ENCODE results near the gene SH3PXD2B. TPM values are rescaled to one million over a fixed set of nuclear protein-coding genes. Genes with fewer than 3 reads are reported as not detected.

Gene SH3PXD2B
- total and polyA plus RNA-seq, 2 of the 4 experiments (the other 2 are of a cell fraction) = 8.2 to 14.4 TPM

DNA sequence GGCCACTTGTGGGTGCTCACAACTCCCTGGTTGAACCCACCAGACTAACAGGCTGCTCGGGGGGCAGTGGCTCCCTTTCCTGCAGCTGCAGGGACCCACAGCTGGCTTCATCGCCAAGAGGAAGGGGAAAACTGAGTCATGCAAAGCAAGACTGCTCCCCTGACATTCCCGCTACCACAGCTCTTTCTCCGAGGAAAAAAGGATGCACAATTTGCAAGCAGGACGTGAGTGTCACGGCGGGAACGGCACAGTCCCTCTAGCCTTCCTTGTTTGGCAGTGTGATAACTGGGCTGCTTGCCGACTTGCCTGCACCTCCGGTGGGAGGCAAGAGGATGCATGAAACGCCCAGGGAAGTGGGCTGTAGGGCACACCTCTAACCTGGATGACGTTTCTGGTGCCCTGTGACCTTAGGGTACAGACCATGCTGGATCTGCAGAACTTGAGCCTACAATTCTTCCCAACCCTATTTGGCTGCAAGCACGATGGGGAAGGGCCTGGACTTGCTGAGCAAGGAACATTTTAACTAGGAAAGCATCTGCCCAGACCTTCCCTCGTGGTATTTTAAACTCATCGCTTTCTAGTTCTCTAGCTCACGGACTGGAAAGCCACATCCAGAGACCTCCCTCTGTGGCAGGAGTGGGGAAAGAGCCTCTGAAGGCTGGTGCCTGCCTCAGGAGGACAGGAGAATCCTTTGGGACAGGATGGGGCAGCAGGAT is 7.8 kb downstream of the SH3PXD2B start:
- no peak for DNase-seq
- 61% methylated on average over 3 of the region's 16 CpGs; no CpG with 5 or more reads in 1 of the 2 experiments for WGBS, 2 experiments (ENCODE audit: extremely low coverage in 2 of 2, insufficient read length in 1 of 2)

More for the DNA sequence above, 7.8 kb downstream of the SH3PXD2B start:
- Histone ChIP-seq H3K4me1 (ENCODE audit: control insufficient read depth, insufficient read depth, low read length) (peaks cover 27% of the 10 kb centered on the region), H3K18ac (ENCODE audit: low read depth, low read length) (no peak overlapping the region), H4K5ac (ENCODE audit: low read depth, low read length) (no peak overlapping the region), H3K9me1 (ENCODE audit: insufficient read depth, low read length) (peaks cover 19% of the 10 kb centered on the region), H4K8ac (ENCODE audit: low read depth in 2 of 2, low read length in 2 of 2) (no peak overlapping the region), H2AK9ac (replicated peaks; ENCODE audit: low read depth, low read length, poor library complexity) (no peak overlapping the region), H2BK5ac (ENCODE audit: low read depth, low read length, poor library complexity, severe bottlenecking) (no peak overlapping the region), H4K20me1 (ENCODE audit: insufficient read depth, low read length) (peaks cover 99% of the 10 kb centered on the region), H2BK15ac (ENCODE audit: low read depth, low read length) (no peak overlapping the region), H3K4ac (ENCODE audit: low read depth, low read length) (no peak overlapping the region), H3K27ac (ENCODE audit: insufficient read depth, low read length) (no peak overlapping the region), H3K4me3 (ENCODE audit: insufficient read depth, low read depth, low read length) (no peak overlapping the region), H3K23ac (ENCODE audit: low read depth, low read length) (no peak overlapping the region; the same call in 1 of the 2 replicates), H2AFZ (replicated peaks; ENCODE audit: low read length, poor library complexity) (no peak overlapping the region), H3K14ac (replicated peaks; ENCODE audit: low read depth, low read length) (no peak overlapping the region), H3K9ac (ENCODE audit: low read depth, low read length) (no peak overlapping the region), H3K9me3 (ENCODE audit: control insufficient read depth, insufficient read depth, low read length) (no peaks in the 10 kb centered on the region), H2BK20ac (ENCODE audit: low read depth, low read length) (no peak overlapping the region), H2BK120ac (ENCODE audit: low read depth, low read length) (no peak overlapping the region), H4K91ac (ENCODE audit: insufficient read depth, low read depth, low read length) (no peak overlapping the region), H3K4me2 (ENCODE audit: low read depth, low read length) (no peak overlapping the region), H3K27me3 (ENCODE audit: control insufficient read depth, insufficient read depth, low read length) (no peaks in the 10 kb centered on the region), H3K56ac (ENCODE audit: extremely low read depth, insufficient read depth, low read length) (no peak overlapping the region), H2AK5ac (ENCODE audit: low read depth, low read length) (no peak overlapping the region), H3K36me3 (ENCODE audit: control insufficient read depth, insufficient read depth, low read length) (peaks cover 14% of the 10 kb centered on the region), H3K79me1 (ENCODE audit: low read depth in 1 of 2, low read length in 2 of 2) (peaks cover 26 to 89% of the 10 kb centered on the region in 2 experiments; a peak in 3 of 4 replicates)
- intact Hi-C loops (cut with micrococcal nuclease) = no loop called here
- TF ChIP-seq MAZ (IDR thresholded peaks at IDR 0.05; ENCODE audit: borderline replicate concordance, low read depth, low read length) = no peak
- TF ChIP-seq CHD1 (IDR thresholded peaks at IDR 0.05; ENCODE audit: low read depth, low read length) = no peak
- TF ChIP-seq FOS (IDR thresholded peaks at IDR 0.05; ENCODE audit: low read depth, low read length) = no peak
- TF ChIP-seq, protein P1, sequence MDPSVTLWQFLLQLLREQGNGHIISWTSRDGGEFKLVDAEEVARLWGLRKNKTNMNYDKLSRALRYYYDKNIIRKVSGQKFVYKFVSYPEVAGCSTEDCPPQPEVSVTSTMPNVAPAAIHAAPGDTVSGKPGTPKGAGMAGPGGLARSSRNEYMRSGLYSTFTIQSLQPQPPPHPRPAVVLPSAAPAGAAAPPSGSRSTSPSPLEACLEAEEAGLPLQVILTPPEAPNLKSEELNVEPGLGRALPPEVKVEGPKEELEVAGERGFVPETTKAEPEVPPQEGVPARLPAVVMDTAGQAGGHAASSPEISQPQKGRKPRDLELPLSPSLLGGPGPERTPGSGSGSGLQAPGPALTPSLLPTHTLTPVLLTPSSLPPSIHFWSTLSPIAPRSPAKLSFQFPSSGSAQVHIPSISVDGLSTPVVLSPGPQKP (IDR thresholded peaks at IDR 0.05; ENCODE audit: borderline replicate concordance, low read depth, low read length) = no peak
- TF ChIP-seq, protein P2, sequence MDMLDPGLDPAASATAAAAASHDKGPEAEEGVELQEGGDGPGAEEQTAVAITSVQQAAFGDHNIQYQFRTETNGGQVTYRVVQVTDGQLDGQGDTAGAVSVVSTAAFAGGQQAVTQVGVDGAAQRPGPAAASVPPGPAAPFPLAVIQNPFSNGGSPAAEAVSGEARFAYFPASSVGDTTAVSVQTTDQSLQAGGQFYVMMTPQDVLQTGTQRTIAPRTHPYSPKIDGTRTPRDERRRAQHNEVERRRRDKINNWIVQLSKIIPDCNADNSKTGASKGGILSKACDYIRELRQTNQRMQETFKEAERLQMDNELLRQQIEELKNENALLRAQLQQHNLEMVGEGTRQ (IDR thresholded peaks at IDR 0.05; ENCODE audit: low read depth, low read length) = no peak
- TF ChIP-seq NFE2L2 (IDR thresholded peaks at IDR 0.05; ENCODE audit: low read depth, low read length) = no peak
- TF ChIP-seq MAFK (IDR thresholded peaks at IDR 0.05; ENCODE audit: low read depth, low read length) = no peak
- TF ChIP-seq SMC3 (IDR thresholded peaks at IDR 0.05; ENCODE audit: low read depth, low read length) = no peak
- TF ChIP-seq CEBPB (IDR thresholded peaks at IDR 0.05; ENCODE audit: low read depth, low read length) = no peak
- ATAC-seq (ENCODE audit: low read depth) = no peak
- in situ Hi-C loops (cut with MboI; ENCODE audit: low sequenced_read_pairs) = no loop called here
- ChIA-PET CTCF (no interaction called here), POLR2A (ENCODE audit: unreplicated experiment) (interaction anchor here (0.7 kb wide), 1 partner anchor 68 kb away, joined by 4 read pairs; no protein-coding TSS in a partner anchor)
- no TSS peak for BruUV-seq (replicated peaks)
- dilution Hi-C loops (cut with HindIII; ENCODE audit: low sequenced_read_pairs, unreplicated experiment) = no loop called here

Data from IMR-90 (cell line).